DMS 273 treated with DMSO at 0.1 percent for 48 hours (cell line): Measurements from ENCODE around the gene SGMS2.

ENCODE experiments used
- DNase-seq: peaks from one replicate; lab custom pipeline; 2025; lab: John Stamatoyannopoulos, UW

The SGMS2 gene

GRCh38 chr4:107828315-107829090, 3.8 kb downstream of the SGMS2 start:
- DNase-seq: no peak

- no peak for DNase-seq
Observed at GRCh38 chr4:107831140-107831539, 6.4 kb downstream of the SGMS2 start.

- no peak for DNase-seq
Observed at GRCh38 chr4:107832275-107832807, 7.6 kb downstream of the SGMS2 start.

GRCh38 chr4:107834241-107834794, 9.6 kb downstream of the SGMS2 start:
- no peak for DNase-seq

- no peak for DNase-seq
Observed at GRCh38 chr4:107835406-107835805, 10.7 kb downstream of the SGMS2 start.

GRCh38 chr4:107837317-107837716, 12.6 kb downstream of the SGMS2 start:
- no peak for DNase-seq

GRCh38 chr4:107837776-107838618, 13.3 kb downstream of the SGMS2 start:
- DNase-seq: no peak

GRCh38 chr4:107838861-107839565, 14.3 kb downstream of the SGMS2 start:
- DNase-seq: no peak

- no peak for DNase-seq
Observed at GRCh38 chr4:107843391-107843790, 18.7 kb downstream of the SGMS2 start.

- DNase-seq: no peak
Observed at GRCh38 chr4:107845681-107846080, 20.9 kb downstream of the SGMS2 start.

- no peak for DNase-seq
Observed at GRCh38 chr4:107850438-107850837, 25.7 kb downstream of the SGMS2 start.

- DNase-seq: no peak
Observed at GRCh38 chr4:107853444-107854355, 29.0 kb downstream of the SGMS2 start.

- DNase-seq: no peak
Observed at GRCh38 chr4:107854356-107855022, 29.8 kb downstream of the SGMS2 start.

- no peak for DNase-seq
Observed at GRCh38 chr4:107855723-107856122, 31.0 kb downstream of the SGMS2 start.

GRCh38 chr4:107856901-107857300, 32.2 kb downstream of the SGMS2 start:
- no peak for DNase-seq

GRCh38 chr4:107857741-107858140, 33.0 kb downstream of the SGMS2 start:
- DNase-seq: no peak

GRCh38 chr4:107858158-107858742, 33.5 kb downstream of the SGMS2 start:
- DNase-seq: no peak

GRCh38 chr4:107862658-107863057, 37.9 kb downstream of the SGMS2 start:
- DNase-seq: no peak

GRCh38 chr4:107863416-107863815, 38.7 kb downstream of the SGMS2 start:
- DNase-seq: no peak

- no peak for DNase-seq
Observed at GRCh38 chr4:107863850-107864371, 39.2 kb downstream of the SGMS2 start.
